NCI-H510A (cell line): Measurements from ENCODE around the gene ITGA6.

ENCODE experiments used
- DNase-seq: peaks from one replicate; lab custom pipeline; 2025; lab: John Stamatoyannopoulos, UW

The ITGA6 gene

DNA sequence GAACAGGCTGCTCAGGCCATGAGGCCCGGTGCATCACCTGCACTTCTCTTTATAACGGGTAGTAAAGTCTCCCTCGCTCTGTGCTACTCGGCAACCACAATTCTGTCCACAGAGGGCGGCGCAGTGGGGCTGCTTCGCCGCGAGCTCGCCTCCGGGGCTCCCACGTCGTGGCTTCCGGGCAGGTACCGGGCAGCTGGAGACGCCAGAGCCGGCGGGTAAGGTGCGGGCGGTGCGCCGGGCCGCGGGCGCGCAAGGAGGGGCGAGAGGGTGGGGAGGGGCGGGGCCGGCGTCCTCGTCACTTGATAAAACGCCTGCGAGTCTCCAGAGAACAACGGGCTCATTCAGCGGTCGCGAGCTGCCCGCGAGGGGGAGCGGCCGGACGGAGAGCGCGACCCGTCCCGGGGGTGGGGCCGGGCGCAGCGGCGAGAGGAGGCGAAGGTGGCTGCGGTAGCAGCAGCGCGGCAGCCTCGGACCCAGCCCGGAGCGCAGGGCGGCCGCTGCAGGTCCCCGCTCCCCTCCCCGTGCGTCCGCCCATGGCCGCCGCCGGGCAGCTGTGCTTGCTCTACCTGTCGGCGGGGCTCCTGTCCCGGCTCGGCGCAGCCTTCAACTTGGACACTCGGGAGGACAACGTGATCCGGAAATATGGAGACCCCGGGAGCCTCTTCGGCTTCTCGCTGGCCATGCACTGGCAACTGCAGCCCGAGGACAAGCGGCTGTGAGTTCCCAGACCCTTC is at the start of gene ITGA6:
TSS of gene ITGA6 (plus strand) at position 331 of the 734 bp plus-strand sequence.
- DNase-seq: peak; percentile 84

DNA sequence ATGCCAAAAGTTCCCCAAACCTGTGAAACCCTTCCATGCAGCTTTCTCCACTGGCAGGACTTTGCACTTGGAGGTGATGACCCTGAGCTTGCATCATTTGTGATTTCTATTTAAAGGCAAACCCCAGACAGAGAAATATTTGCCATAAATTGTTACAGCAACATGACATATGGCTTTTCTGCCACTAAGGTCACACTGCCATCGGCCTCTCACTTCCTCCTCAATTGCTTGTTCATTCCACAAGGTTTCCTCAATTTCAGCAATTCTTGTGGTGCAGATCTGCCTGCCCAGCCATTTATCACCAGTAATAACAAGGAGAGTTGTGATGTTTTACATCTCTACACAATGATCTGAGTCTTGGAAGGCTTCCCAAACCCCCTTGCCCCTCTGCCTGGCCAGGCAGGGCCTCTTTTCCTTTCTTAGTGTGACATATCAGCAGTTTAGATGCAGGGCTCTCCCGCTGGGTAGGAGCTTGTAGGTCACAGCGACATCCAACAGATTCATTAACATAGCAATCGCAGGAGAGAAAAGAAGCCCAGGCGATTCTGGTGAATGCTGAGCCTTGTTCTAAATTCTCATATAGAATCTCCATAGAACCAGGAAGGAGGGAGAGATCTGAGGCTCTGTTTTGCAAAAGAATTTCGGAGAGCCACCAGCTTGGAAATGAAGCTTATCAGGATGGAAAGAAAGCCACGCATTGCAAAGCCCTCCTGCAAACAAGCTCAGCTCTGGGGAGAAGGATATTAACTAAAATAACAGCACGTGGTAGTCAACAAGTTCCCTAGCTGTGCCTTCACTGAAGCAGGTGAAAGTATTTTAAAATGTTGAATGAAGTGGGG is 46.7 kb upstream of the ITGA6 start:
- no peak for DNase-seq

DNA sequence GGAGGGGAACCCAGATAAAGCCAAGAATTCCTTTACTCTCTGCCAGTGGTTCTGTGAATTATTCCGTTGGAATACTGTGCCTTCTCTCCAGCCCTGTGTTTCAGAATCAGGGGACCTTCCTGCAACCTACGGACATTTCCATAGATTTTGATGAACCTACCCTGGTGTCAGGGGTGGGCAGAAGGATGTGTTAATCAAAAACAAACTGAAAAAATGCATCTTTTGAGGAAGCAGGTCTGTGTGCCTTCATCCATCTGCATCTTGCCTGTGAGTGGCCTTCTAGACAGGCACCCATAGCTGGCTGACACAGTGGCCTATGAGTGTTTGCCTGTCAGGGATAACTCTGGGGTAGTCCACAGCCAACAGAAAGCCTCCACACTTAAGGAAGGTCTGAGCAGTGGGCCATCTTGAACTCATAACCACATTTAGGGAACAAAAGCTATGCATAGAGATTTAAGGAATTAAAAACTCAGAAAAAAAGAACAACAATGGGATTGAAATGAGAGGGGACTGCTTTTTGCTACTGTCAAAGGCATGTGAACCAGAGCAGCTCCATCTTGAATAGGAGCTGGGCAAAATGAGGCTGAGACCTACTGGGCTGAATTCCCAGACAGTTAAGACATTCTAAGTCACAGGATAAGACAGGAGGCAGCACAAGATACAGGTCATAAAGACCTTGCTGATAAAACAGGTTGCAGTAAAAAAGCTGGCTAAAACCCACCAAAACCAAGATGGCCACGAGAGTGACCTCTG is 45.9 kb upstream of the ITGA6 start:
- DNase-seq: no peak

DNA sequence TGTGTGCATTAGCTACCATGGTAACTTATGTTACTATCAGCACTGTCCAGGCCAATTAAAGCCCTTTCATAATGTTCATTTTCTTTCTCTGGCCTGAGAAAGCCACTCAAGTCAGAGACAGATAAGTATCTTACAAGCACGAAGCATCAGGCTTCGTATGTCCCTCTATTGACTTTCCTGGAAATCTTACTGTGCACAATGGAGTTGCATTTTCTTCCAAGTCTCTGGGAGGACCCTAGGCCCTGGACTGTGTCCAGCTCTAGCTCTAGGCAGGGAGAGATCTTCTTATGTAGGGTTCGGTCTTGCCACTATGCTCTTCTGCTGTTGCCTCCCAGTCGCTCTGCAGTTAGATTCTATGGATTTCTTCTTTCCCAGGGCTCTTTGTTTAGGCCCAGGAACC is 40.0 kb upstream of the ITGA6 start:
- no peak for DNase-seq

DNA sequence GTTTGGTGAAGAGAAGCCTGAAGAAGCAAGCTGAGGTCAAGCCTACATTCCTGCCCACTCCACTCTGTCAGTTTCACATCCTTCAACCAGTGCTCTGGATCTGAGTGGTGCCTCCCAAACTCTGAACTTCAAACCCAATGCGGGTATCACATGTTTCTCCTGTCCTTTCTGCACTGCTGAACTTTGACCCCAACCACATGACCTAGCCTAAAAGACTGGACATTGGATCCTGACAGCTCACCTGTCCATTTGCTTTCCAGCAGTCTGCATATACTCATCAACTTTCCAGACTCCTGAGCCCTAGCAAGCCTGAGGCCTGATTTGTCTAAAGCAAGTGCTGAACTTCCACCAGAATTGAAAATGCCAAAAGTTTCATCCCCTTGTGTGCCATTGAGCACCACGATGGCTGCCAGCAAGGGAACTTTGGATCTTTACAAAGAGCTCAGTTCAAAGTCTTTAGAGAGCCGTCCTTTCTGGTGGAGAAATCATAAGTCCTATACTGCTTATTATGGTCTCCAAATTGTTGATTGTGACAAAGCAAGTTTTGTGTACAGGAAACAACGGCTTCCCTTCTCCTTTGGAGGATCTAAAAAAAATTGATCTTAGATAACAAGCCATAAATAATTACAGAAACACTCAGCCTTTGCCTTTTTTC is 37.6 kb upstream of the ITGA6 start:
- no peak for DNase-seq

DNA sequence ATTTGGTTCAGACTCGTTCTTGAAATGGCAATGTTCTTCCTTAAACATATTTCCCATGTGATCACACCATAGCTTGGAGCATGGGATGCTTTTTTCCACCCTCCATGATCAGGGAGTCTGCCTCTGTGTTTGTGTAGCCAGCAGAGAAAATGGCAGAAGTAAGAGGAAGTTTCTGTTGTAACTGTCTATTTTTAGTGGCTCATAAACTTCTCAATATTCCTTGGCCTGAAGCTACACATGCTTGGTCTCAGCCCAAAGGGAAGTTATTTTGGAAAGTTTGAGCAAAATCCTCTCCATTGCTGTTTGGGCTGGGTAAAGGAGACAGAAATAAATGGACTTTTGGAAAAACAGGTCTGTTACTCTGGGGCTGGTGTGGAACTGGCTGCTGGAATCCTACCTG is 33.4 kb upstream of the ITGA6 start:
- DNase-seq: no peak

DNA sequence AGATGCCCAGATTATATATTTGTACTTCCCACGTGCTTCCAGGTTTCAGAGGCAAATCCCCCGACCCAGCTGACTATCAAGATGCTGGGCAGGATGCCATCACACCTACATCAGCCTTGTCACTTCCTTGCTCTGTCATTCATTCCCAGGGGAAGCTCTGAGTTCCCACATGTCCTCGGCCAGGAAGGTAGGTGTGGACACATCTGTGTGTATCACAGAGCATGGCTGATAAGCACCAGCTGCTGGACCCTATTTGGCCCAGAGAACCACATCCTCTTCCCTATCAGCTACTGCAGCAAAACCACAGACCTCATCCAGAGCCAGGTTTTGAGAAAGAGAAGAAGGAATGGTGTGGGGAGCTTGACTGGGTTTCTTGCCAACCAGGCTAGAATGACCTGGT is 31.9 kb upstream of the ITGA6 start:
- no peak for DNase-seq

DNA sequence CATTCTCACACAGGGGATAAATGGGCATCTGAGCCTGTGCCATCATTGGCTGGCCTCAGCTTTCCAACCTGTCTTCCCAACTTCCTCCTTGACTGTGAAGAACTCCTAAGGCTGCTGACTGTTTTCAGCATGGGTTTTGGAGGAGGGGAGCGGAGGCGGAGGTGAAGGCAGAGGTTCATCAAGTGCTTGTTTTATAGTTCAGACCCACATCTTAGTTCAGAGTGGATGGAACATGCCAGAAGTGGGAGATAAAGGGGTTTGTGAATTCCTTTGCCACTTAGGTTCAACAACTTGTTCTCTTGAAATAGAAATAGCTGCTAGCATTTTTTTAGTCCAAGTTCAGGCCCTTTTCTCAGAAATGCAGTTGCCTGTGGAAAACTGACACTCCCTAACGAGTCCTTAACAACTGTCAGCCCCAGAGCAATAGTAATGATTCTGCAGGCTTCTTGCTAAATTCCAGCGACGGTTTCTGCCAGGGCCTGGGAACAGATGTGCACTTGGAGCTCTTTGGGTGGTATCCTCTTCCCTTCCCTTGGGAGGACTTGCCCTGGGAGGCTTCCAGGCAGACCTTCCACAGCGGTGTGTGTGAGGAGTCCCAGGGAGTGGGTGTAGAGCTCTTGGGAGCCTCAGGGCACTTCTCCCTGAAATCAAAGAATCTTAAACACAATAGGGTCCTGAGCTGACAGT is 30.1 kb upstream of the ITGA6 start:
- DNase-seq: no peak

DNA sequence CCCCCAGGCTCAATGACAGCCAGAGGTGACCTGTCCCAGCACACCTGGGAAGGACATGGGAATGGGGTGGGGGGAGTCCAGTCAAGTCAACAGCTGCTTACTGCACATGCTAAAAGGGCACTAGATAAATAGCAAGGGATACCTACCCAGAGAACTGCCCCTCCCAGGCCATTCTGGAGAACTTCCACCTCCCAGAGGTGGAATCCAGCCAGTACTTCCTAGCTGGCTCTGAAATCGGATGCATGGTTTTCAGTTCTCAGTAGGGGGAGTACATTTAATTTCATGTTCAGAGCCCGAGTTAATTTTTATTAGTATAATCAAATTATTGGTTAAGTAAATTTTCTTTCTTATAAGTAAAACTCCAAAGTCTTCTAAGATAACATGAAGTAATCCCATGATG is 28.9 kb upstream of the ITGA6 start:
- DNase-seq: no peak

DNA sequence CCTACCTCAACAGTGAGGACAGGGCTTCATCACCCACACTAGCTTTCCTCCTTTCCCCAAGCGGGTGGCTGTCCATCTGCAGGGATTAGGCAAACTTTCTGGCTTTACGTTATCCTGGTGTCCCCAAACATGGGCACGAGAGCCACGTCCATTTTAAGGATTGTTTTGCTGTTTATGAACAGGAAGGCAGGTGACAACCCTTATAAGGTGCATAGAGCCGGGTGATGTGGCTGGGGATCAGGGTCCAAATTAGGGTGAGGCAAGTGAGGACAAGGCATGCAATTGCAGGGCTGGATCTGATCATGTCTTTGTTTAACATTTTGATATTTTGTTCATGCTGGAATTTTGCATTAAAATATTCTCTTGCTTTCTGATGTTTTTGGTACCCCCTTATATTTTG is 27.6 kb upstream of the ITGA6 start:
- DNase-seq: no peak

DNA sequence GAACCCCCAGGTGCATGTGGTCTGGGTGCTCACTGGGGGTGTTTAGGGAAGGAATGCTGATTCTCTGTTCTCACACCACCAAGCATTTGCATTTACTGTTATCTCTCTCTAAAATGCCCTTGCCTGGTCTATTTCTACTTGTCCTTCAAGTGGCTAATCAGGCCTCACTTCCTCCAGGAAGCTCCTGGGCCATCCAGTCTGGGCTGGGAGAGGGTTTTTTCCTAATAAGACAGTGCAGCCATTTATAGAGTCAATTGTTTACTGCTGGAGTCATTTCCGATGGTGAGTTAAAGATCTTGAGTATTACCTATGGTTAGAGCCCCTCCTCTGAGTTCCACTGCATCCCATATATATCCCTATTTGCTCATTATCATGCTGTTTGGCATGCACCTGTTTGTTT is 25.2 kb upstream of the ITGA6 start:
- DNase-seq: no peak

DNA sequence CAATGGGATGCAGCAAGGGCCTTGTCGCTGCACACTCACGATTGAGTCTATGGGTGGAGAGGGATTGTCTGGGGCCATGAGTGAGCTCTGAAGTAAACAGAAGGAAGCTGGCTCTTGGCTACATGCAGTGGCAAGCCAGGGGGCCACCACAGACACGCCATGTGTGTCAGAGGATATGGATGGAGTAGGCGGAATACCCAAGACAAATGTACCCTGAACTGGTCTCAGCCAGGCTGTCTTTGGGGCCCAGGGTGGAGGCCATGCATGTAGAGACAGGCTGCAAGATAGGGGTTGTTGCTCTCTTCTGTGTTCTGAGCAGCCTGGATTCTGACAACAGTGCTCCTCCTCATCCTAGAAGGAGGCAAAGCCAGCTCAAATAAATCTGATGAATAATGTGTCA is 24.0 kb upstream of the ITGA6 start:
- DNase-seq: no peak

DNA sequence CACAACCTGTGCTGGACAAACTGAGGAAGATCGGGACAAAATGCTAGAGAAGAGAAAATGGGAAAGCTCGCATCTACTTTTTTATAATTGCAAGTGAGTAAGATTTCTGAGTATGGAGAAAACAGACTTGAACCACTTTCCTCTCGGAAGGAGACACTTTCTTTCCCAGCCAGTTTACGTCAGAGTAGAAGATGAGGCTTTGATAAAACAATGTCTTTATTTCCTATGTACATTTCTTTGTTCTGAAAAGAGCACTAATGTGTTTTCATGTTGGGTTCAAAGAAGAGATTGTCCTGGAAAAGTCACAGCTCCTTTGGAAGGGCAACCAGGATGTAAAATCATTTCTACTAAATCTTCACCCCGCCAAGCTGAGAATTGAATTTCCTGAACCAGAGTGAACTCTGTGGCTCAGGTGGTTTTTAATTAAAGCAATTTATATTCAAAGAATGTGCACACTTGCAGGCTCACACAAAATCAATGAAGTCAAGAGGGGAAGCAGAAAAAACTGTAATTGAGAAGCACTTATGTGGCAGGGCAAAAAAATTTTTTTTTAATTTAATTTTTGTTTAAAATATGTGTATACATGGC is 23.4 kb upstream of the ITGA6 start:
- DNase-seq: no peak

DNA sequence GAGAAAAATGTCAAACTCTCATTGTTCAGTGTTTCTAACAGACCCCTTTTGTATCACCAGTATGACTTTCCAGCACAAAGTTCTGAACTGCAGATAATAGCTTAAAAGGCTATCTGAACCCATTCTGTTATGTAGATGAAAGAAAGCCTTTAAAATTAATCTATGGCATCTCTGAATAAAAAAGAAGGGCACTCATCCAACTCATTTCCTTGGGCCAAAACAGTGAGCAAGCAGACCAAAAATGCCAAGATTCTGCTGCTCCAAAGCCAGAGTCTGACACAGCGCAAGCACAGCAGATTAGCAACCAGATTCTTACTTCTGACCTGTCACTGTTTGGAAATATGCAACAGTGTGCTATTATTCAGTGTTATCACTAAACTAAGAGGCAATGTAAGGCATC is 22.6 kb upstream of the ITGA6 start:
- no peak for DNase-seq

DNA sequence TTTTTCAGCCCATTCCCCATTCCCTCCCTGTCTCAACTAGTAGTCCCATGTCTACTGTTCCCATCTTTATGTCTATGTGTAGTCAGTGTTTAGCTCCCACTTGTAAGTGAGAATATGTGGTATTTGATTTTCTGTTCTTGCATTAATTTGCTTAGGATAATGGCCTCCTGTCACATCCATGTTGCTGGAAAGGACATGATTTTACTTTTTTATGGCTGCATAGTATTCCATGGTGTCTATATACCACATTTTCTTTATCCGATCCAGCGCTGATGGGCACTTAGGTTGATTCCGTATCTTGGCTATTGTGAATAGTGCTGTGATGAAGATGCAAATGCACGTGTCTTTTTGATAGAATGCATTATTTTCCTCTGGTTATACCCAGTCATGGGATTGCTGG is 21.7 kb upstream of the ITGA6 start:
- DNase-seq: no peak

DNA sequence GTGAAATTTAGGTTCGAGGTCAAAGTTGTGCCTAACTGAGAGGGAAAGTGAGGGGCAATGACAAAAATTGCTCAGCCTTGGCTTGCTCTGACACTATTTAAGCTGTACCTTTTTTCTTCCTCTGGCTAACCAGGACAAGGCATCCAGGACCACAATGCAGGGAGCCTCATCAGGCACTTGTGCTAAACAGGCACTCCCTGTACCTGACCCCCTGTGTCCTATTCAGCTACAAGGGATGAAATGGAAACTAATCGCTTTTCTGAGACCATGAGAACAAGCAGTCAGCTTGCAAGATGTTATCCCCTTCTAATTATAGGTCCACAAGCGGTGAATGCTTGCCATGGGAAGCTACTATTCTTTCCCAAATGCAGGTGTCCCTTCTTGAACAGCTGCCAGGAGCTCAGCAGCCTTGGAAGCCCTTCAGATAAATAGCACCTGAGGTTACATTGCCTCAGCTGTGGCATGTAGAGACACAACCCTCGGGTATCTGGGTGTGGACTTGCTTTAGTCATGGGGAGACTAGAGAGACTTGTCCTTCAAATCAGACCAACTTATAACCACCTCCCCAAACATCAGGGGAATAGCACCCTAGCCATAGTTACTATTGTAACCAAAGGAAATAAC is 19.1 kb upstream of the ITGA6 start:
- DNase-seq: peak; percentile 68

DNA sequence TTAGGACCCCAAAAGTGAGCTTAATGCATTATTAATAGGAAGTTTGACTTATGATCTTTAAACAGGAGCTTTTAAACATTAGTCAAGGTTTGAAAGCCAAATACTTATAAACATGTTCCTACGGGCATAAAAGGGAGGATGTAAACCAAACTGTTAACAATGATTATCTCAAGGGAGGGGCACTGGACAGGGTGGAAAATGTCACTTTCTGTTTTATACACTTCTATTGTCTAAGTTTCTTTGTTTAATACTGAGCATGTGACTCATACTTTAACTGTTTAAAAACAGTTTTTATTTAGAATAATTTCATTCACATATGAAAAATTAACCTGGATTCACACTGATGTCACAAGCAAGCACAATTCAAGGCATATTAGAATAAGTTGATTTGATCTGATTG is 18.3 kb upstream of the ITGA6 start:
- no peak for DNase-seq

DNA sequence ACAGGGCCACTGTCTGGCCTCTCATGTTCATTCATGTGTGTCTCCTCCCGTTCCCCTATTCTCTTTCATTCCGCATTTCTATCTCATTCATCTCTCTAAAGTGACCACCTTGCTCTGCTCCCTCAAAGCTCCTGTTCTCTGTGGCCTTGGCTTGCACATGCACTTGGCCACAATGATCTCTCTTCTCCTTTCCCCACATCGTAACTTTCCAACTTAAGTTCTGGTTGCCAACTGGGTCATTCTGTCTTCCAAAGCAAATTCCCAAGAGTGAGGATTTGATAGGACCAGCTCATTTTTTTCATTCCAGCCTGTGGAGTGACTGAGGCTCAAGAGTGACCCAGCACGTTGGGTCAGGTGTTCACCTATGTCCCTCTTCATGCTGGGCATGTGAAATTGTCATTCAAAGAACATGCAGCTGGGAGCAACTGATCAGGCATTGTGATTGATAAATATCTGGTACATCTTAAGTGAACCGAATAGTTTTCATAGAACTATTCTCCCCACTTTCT is 14.3 kb upstream of the ITGA6 start:
- DNase-seq: no peak

DNA sequence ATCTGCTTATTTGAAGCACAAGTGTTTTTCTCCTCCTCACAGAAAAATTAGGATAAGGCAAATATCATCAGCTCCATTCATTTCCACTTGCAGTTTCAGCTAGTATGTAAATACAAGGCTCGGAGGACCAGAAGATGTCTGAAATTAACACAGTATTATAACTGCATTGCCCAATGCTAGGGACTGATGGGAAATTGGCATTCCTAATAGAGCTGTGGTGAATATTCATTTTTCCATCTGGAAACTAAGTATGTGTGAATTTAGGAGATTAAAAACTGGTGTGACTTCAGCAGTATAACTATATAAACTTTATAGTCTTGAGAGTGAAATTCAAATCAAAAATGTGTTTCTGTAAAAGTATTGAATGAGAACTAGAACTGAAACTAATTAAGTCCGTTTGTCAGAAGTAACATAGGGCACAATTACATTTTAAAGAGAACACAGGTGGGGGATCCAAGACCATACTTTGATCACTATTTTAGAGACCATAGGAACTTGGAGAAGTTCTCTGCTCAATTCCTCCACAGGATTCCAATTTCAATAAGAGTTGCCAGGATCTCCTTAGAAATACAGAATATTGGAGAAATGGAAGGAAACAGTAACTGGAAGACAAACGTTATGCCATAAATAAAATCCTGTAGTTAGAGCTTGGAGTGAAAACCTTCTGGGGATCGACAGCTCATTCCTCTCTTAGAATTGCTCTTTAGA is 12.1 kb upstream of the ITGA6 start:
- DNase-seq: no peak

DNA sequence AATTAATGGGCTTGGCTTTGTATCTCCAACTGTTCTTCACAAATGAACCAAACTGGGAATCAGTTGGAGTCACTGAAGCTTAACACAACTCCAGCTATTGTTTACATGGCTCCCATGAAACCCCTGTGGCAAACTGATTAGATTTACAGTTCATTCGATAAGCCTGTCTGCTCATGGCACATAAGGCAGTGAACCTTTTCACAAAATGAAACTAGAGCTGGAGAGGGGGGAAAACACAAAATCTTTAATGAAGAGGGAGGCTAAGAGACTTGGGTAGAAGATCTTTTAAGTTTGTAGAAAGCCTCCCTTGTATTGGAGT is 11.6 kb upstream of the ITGA6 start:
- DNase-seq: no peak
